Hepatocyte (in vitro differentiated cells): ENCODE measurements around the gene CMTM8.

Source experiments
- CTCF ChIP-seq: fragments of 200-600 bp; sonication (generic); IDR thresholded peaks from 2 replicates; pipeline ENCODE4 v1.5.1; 2016; ENCODE audit warnings: antibody characterized with exemption, mild to moderate bottlenecking; ENCODE audit not compliant: poor library complexity
- EZH2 ChIP-seq: fragments of 200-600 bp; sonication (generic); IDR thresholded peaks from 2 replicates; pipeline ENCODE4 v1.6.1; 2016; ENCODE audit warnings: antibody characterized with exemption, mild to moderate bottlenecking, borderline replicate concordance
- EZH2phosphoT487 ChIP-seq: fragments of 200-600 bp; sonication (generic); IDR thresholded peaks from one replicate; pipeline ENCODE4 v1.6.1; 2018; ENCODE audit warnings: antibody characterized with exemption, mild to moderate bottlenecking, low read depth, moderate library complexity; ENCODE audit not compliant: unreplicated experiment, severe bottlenecking

- no peak for TF ChIP-seq CTCF
- TF ChIP-seq EZH2phosphoT487: no peak
- no peak for TF ChIP-seq EZH2
These were observed 64.9 kb downstream of the CMTM8 start for GRCh38 chr3:32303399-32303747.
